A673 (cell line): ENCODE data around the gene SCN9A. TPM values are rescaled to one million over a fixed set of nuclear protein-coding genes. Genes with fewer than 3 reads are reported as not detected.

ENCODE experiments used
- BruUV-seq: library from RNA; stranded (reverse); fragments of 400-500 nt; replicated peaks from 2 replicates; lab custom pipeline; 2021; lab: Mats Ljungman, UMichigan
- CTCF ChIA-PET: fragments of 300-600 bp; sonication (Branson Sonifier 250); formaldehyde crosslinking; loops from one replicate; lab custom pipeline; 2022; ENCODE audit warnings: antibody characterized with exemption; lab: Charles Lee
- POLR2A ChIA-PET: fragments of 300-600 bp; sonication (Branson Sonifier 250); formaldehyde crosslinking; loops from one replicate; lab custom pipeline; 2022; ENCODE audit warnings: antibody characterized with exemption; ENCODE audit not compliant: low non-redundant PET; lab: Charles Lee
- DNase-seq: peaks from one replicate; pipeline ENCODE4 v3.0.0-alpha.2; 2015; ENCODE audit warnings: low spot score
- H3K27ac ChIP-seq: fragments of 200-600 bp; sonication (generic); 2 replicates; pipeline ENCODE4 v1.5.1; 2016; ENCODE audit warnings: mixed run types, low read depth, mild to moderate bottlenecking, mixed read lengths, antibody characterized with exemption, low read length; ENCODE audit not compliant: poor library complexity, severe bottlenecking
- H3K27me3 ChIP-seq: fragments of 200-600 bp; sonication (generic); replicated peaks from 2 replicates; pipeline ENCODE4 v1.6.1; 2017; ENCODE audit warnings: mixed run types, low read depth, mild to moderate bottlenecking, mixed read lengths, antibody characterized with exemption, low read length; ENCODE audit not compliant: insufficient read depth, poor library complexity
- H3K36me3 ChIP-seq: fragments of 200-600 bp; sonication (generic); 2 replicates; pipeline ENCODE4 v1.6.1; 2016; ENCODE audit warnings: mixed run types, mild to moderate bottlenecking, mixed read lengths, antibody characterized with exemption, low read length; ENCODE audit not compliant: insufficient read depth, poor library complexity, severe bottlenecking
- H3K4me1 ChIP-seq: fragments of 200-600 bp; sonication (generic); 2 replicates; pipeline ENCODE4 v1.6.1; 2017; ENCODE audit warnings: mixed run types, mild to moderate bottlenecking, mixed read lengths, antibody characterized with exemption, low read length; ENCODE audit not compliant: insufficient read depth, poor library complexity, severe bottlenecking
- H3K4me3 ChIP-seq: fragments of 200-600 bp; sonication (generic); 2 replicates; pipeline ENCODE4 v1.5.1; 2016; ENCODE audit warnings: low read depth, mixed run types, mild to moderate bottlenecking, mixed read lengths, low read length; ENCODE audit not compliant: poor library complexity, severe bottlenecking
- H3K9me3 ChIP-seq: fragments of 200-600 bp; sonication (generic); 2 replicates; pipeline ENCODE4 v1.6.1; 2016; ENCODE audit warnings: mixed run types, low read depth, mild to moderate bottlenecking, mixed read lengths, antibody characterized with exemption, low read length; ENCODE audit not compliant: poor library complexity, severe bottlenecking
- CTCF ChIP-seq: fragments of 300-800, 200-600 bp; sonication (generic); conservative IDR thresholded peaks from 2 replicates; pipeline ENCODE4 v1.5.1; 2017; ENCODE audit warnings: low read depth, mild to moderate bottlenecking, antibody characterized with exemption, low read length, moderate library complexity, mixed read lengths
- EZH2 ChIP-seq: fragments of 200-600 bp; sonication (generic); IDR thresholded peaks from 2 replicates; pipeline ENCODE4 v1.6.1; 2017; ENCODE audit warnings: borderline replicate concordance, low read depth, mild to moderate bottlenecking, mixed read lengths, antibody characterized with exemption, low read length; ENCODE audit not compliant: poor library complexity, severe bottlenecking
- intact Hi-C: fragments of 100-400 bp; cut with micrococcal nuclease; formaldehyde crosslinking; loops from one replicate; pipeline ENCODE4 v1.10.0; 2022; ENCODE audit not compliant: unreplicated experiment
- total RNA-seq: library from RNA; stranded (reverse); gene quantifications from 2 replicates; pipeline ENCODE4 v1.2.3, GENCODE V29; 2021

Gene SCN9A
- total RNA-seq, 1 experiment from 2014 or later, result 3.5 TPM

DNA sequence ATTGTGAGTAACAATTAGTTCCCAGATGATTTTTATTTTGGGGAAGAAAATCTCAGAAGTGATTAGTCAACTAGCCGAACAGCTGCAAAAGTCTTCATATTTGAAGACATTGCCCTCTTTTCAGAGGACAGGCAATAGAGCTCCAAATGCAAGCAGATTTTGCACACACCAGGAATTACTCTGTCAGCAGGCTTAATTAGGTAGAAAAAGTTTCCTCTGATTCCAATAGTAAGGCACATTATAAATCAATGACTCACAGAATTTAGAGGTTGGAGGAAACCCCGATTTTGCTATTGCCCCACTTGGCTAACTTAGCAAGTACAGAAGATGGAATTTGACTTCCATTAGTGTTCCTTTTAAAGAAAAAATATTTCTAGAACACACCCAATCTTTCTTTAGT is 217.2 kb downstream of the SCN9A start:
- TF ChIP-seq CTCF (no peak), EZH2 (no peak)
- no peaks in the 10 kb centered on the region for H3K9me3 ChIP-seq
- DNase-seq, result no peak
- no TSS peak for BruUV-seq
- H3K4me3 ChIP-seq, result no peak overlapping the region
- H3K27me3 ChIP-seq, result no peaks in the 10 kb centered on the region
- no peaks in the 10 kb centered on the region for H3K36me3 ChIP-seq
- ChIA-PET CTCF (no interaction called here), POLR2A (no interaction called here)
- no peak overlapping the region for H3K27ac ChIP-seq
- H3K4me1 ChIP-seq, result no peaks in the 10 kb centered on the region
- intact Hi-C loops, result no loop called here

DNA sequence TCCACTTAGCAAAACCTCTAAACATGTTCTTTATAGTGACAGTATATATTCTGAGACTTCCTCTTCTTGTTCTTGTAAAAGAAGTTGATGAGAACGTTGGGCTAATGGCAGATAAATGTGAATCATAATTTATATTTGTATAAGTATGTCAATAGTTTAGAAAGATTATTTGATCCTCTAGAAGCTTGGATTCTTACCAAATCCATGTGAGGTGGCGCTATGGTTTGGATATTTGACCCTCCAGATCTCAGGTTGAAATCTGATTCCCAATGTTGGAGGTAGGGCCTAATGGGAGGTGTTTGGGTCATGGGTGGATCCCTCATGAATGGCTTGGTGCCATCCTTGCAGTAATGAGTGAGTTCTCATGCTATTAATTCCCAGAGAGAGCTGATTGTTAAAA is 218.2 kb downstream of the SCN9A start:
- H3K9me3 ChIP-seq, result no peaks in the 10 kb centered on the region
- TF ChIP-seq CTCF (no peak), EZH2 (no peak)
- BruUV-seq, result no TSS peak
- no peaks in the 10 kb centered on the region for H3K4me1 ChIP-seq
- H3K27ac ChIP-seq, result no peak overlapping the region
- POLR2A ChIA-PET, result no interaction called here
- no peak overlapping the region for H3K4me3 ChIP-seq
- intact Hi-C loops, result no loop called here
- H3K27me3 ChIP-seq, result no peaks in the 10 kb centered on the region
- H3K36me3 ChIP-seq, result no peaks in the 10 kb centered on the region
- CTCF ChIA-PET, result no interaction called here
- DNase-seq, result no peak

DNA sequence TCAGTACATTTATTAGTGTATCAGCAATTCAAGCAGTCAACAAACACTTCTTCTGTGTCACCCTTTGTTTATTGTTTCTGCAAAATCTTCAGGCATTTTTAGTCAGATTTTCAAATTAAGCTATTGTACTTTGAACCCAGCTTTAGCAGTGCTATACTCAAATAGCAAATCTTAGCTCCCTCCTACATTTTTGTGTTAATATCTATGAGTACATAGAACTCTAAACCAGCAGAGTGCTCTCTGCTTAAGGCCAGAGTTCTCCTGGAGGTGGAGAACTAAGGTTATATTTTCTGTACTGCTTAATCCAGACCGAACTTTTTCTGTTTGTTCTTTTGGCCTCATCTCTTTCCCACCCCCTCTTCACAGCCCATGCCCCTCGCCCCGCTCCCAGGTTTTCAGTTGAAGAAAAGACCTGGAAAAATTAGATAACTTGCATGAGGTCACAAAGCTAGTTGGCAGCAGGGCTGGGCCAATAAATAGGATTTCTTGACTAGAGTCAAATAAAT is 218.7 kb downstream of the SCN9A start:
- Histone ChIP-seq H3K27me3 (no peaks in the 10 kb centered on the region), H3K27ac (no peak overlapping the region), H3K36me3 (no peaks in the 10 kb centered on the region), H3K4me1 (no peaks in the 10 kb centered on the region), H3K4me3 (no peak overlapping the region), H3K9me3 (no peaks in the 10 kb centered on the region)
- CTCF ChIA-PET, result no interaction called here
- POLR2A ChIA-PET, result no interaction called here
- intact Hi-C loops, result no loop called here
- no TSS peak for BruUV-seq
- no peak for DNase-seq
- no peak for TF ChIP-seq CTCF
- TF ChIP-seq EZH2, result no peak
